DMS53 treated with DMSO at 0.1 percent for 48 hours (cell line): Measurements from ENCODE around the gene CHKA.

Experiments
- DNase-seq: peaks from one replicate; lab custom pipeline; 2025; ENCODE audit not compliant: unreplicated experiment; lab: John Stamatoyannopoulos, UW

CHKA gene

DNA sequence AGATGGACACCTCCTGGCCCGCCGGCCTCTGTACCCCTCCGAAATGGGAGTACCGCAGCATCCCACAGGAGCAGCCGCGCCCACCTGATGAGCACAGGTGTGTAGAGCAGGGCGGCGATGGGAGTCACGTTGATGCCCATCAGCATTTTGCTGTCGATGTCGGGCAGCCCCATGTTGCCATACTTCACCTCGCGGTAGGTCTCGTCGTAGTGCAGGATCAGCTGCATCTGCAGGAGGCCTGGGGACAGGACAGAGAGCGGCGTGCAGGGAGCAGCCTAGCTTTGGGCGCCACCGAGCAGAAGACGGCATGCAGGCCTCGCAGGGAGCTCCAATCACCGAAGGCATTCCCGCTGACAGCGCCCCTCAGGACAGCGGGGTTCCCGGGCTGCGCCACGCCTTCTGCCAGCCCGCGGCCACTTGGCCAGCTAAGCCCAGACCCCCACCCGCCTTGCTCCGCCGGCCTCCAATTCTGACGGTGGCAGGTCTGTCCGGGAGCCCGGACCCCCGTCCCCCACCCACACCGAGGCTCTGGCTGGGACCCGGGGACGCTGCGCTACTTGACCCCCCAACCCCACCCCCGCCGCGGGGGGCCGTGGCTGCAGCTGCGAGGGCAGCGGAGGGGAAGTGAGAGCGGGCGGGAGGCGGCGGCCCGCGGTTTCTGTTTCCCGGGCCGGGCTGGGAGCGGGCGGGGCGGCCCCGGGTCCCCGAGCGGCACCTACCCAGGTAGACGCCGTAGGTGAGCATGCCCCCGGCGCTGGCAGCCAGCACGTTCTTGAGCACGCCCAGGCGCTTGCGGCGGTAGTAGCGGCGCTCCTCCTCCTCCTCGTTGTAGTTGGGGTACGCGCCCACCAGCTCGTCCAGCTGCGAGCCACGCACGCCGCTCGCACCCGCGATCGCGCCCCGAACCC is 118.0 kb downstream of the CHKA start:
- peak; percentile 51 for DNase-seq
